GM18868 (cell line): ENCODE data around the gene RPS13.
"Not testable (repeated sequence)": the region's sequence is repeated elsewhere in the genome, so short reads cannot be mapped to it uniquely, and the experiment has no call there.

ENCODE experiments used
- ATAC-seq: cut with Tn5 transposase; IDR thresholded peaks from one replicate; pipeline ENCODE4 v1.9.1; 2021; ENCODE audit warnings: mild to moderate bottlenecking, moderate library complexity; ENCODE audit not compliant: unreplicated experiment

RPS13 gene

DNA sequence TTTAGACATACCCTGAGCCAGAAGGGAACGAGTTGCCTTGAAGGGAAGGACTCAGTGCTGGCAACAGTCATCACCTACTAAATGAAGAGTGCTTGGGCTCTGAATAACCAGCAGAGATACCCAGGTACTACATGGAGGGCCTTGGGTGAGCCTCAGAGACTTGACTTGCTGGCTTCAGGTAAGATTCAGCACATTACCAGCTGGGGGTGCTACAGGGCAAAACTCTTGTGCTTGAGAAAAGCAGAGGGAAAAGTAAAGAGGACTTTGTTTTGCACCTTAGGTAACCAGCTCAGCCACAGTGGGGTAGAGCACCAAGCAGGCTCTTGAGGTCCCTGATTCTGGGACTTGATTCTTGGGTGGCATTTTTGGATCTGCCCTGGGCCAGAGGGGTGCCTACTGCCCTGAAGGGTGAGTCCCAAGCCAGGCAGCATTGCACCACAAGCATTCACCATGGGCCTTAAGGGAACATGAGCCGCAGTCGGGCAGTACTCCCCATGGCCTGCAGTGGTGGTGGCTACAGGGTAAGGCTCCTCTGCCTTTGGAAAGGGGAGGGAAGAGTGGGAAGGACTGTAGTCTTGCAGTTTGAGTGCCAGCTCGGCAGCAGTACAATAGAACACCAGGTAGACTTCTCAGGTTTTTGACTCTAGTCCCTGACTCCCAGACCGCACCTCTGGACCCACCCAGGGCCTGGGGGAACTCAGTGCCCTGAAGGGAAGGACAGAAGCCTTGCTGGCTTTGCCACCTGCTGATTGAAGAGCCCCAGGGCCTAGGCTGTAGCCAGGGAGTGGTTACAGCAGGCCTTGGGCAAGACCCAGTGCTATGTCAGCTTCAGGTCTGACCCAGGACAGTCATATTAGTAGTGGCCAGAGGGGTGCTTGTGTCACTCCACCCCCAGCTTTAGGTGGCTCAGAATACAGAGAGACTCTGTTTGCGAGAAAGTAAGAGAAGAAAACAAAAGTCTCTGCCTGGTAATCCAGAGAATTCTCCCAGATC is 40.5 kb downstream of the RPS13 start:
- no peak for ATAC-seq

DNA sequence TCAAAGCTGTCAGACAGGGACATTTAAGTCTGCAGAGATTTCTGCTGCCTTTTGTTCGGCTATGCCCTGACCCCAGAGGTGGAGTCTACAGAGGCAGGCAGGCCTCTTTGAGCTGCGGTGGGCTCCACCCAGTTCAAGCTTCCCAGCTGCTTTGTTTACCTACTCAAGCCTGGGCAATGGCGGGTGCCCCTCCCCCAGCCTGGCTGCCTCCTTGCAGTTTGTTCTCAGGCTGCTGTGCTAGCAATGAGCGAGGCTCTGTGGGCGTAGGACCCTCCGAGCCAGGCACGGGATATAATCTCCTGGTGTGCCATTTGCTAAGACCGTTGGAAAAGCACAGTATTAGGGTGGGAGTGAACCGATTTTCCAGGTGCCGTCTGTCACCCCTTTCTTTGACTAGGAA is 43.4 kb downstream of the RPS13 start:
- not testable (repeated sequence) for ATAC-seq

- ATAC-seq: no peak
Observed at GRCh38 chr11:17026487-17027082, 50.9 kb downstream of the RPS13 start.

DNA sequence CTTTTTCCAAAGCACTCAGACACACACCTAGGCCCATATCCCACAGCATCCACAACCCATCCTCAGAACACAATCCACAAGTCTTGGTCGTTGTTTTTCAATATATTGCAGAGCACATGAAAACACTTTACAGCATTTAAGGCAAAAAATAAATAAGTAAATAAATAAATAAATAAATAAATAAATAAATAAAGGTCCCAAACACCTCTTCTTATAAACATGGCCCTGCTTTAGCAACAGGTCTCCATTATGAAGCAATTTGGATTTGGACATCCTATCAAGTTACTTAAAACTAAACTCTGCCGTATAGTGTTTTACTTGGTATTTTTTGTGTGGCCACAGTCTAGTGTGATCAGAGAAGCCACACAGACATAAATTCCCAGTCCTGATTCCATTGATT is 52.5 kb downstream of the RPS13 start:
- ATAC-seq: no peak
